ENCODE measurements around the gene DCUN1D2. TPM values are rescaled to one million over a fixed set of nuclear protein-coding genes. Genes with fewer than 3 reads are reported as not detected.

Gene DCUN1D2
- polyA plus RNA-seq (2011; rRNA removed), result 11.0 and 11.5 TPM in 2 replicates
- polyA minus RNA-seq (2011; rRNA and poly(A)+ RNA removed), result 9.1 and 9.9 TPM in 2 replicates

DNA sequence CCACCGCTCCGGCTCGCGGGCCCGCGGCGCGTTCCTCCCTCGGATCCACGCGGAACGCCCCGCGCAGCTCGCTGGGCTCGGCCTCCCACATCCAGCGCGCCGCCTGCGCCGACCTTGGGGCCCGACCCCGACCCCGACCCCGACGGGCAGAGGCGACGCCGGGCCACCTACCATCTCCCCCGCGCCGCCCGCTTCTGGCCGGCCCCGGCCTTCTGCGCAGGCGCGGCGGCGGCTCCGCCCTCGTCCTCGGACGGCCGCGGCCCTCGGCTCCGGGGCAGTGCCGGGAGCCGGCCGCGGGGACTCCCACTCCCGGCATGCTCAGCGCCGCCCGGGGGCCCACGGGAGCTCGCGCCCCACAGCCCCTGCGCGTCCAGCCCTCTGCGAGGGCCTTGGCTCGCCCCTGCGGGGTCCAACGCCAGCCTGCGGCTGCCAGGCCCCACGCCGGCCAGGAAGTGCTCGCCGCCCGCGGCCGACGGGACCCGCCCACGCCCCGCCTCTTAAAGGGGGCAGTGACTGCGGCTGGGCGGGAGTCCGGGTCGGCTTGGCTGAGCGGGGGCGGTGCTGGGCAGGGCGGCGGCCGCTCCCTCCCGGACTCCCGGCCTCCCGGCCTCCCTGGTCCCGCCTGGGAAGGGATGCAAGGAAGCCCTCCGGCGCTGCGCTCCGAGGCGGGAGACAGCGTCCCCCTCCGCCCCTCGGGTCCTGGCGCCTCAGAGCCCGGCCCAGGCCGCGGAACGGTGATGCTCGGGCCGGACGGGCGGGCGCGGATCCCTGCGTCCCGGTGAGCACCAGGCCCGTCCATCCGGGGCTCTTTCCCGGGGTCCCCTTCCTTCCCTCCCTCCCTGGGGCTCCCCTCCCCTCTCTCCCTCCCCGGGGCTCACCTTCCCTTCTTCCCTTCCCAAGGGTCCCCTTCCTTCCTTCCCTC lies at the start of gene DCUN1D2:
TSS of gene DCUN1D2 (minus strand) at position 216 of the 922 bp plus-strand sequence. CDS start at position 174, 42 bp downstream.
- H3K4me3 ChIP-seq (ENCODE audit: low read depth, low read length), result peak within 1 kb of the TSS; percentile 78
- ChIA-PET CTCF (interaction anchor here (1.6 kb wide), 1 partner anchor 33 kb away, joined by 7 read pairs; no protein-coding TSS in a partner anchor), POLR2A (interaction anchor here (0.6 to 2.2 kb wide), 2 partner anchors 17 to 24 kb away, joined by 4 to 5 read pairs; no protein-coding TSS in a partner anchor)
- no peaks in the 10 kb centered on the region for H3K27me3 ChIP-seq (ENCODE audit: control insufficient read depth, insufficient read depth, low read length)
- DNase-seq (ENCODE audit: low read depth, low spot score), result peak; percentile 87
- H3K9me3 ChIP-seq (ENCODE audit: control insufficient read depth, insufficient read depth, low read length), result no peaks in the 10 kb centered on the region; the same call in 1 of the 2 replicates
- TF ChIP-seq, protein P1, sequence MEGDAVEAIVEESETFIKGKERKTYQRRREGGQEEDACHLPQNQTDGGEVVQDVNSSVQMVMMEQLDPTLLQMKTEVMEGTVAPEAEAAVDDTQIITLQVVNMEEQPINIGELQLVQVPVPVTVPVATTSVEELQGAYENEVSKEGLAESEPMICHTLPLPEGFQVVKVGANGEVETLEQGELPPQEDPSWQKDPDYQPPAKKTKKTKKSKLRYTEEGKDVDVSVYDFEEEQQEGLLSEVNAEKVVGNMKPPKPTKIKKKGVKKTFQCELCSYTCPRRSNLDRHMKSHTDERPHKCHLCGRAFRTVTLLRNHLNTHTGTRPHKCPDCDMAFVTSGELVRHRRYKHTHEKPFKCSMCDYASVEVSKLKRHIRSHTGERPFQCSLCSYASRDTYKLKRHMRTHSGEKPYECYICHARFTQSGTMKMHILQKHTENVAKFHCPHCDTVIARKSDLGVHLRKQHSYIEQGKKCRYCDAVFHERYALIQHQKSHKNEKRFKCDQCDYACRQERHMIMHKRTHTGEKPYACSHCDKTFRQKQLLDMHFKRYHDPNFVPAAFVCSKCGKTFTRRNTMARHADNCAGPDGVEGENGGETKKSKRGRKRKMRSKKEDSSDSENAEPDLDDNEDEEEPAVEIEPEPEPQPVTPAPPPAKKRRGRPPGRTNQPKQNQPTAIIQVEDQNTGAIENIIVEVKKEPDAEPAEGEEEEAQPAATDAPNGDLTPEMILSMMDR (IDR thresholded peaks at IDR 0.05; ENCODE audit: low read depth, low read length), result no peak
- H3K27ac ChIP-seq (ENCODE audit: low read depth, low read length), result peak within 1 kb of the TSS; percentile 65

- ChIA-PET POLR2A (no interaction called here), CTCF (no interaction called here)
- no peak overlapping the region for H3K4me3 ChIP-seq (ENCODE audit: low read depth, low read length)
- peaks cover 17% of the 10 kb centered on the region for H3K9me3 ChIP-seq (ENCODE audit: control insufficient read depth, insufficient read depth, low read length)
- DNase-seq (ENCODE audit: low read depth, low spot score), result no peak
- no peaks in the 10 kb centered on the region for H3K27me3 ChIP-seq (ENCODE audit: control insufficient read depth, insufficient read depth, low read length)
- H3K27ac ChIP-seq (ENCODE audit: low read depth, low read length), result no peak overlapping the region
- TF ChIP-seq, protein P1 (IDR thresholded peaks at IDR 0.05; ENCODE audit: low read depth, low read length), result no peak
Measured at GRCh38 chr13:113539822-113540221, 49.3 kb upstream of the DCUN1D2 start.

DNA sequence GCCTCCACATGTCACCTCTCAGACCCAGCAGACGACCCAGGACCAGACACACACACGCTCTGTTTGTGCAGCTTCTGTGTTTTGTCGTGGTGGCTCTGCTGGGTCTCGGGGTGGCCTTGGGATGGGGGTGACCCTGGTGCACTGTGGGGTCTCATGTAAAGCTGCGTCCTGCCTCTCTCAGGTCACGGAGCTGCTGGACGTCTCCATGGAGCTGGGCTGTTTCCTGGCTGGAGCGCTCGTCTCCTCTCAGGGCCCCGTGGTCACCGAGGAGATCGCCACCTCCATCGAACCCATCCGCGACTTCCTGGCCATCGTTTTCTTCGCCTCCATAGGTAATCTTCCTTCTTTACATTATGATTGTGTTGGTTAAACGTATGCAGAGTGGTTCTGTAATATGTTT lies 48.7 kb upstream of the DCUN1D2 start:
- Histone ChIP-seq H3K27ac (ENCODE audit: low read depth, low read length) (no peak overlapping the region), H3K27me3 (ENCODE audit: control insufficient read depth, insufficient read depth, low read length) (no peaks in the 10 kb centered on the region), H3K4me3 (ENCODE audit: low read depth, low read length) (no peak overlapping the region), H3K9me3 (ENCODE audit: control insufficient read depth, insufficient read depth, low read length) (peaks cover 16% of the 10 kb centered on the region)
- CTCF ChIA-PET, result no interaction called here
- TF ChIP-seq, protein P1 (IDR thresholded peaks at IDR 0.05; ENCODE audit: low read depth, low read length), result no peak
- POLR2A ChIA-PET, result no interaction called here
- no peak for DNase-seq (ENCODE audit: low read depth, low spot score)

- H3K27ac ChIP-seq (ENCODE audit: low read depth, low read length), result no peak overlapping the region
- peaks cover 13% of the 10 kb centered on the region for H3K9me3 ChIP-seq (ENCODE audit: control insufficient read depth, insufficient read depth, low read length)
- ChIA-PET POLR2A (no interaction called here), CTCF (no interaction called here)
- no peaks in the 10 kb centered on the region for H3K27me3 ChIP-seq (ENCODE audit: control insufficient read depth, insufficient read depth, low read length)
- no peak overlapping the region for H3K4me3 ChIP-seq (ENCODE audit: low read depth, low read length)
- TF ChIP-seq, protein P1 (IDR thresholded peaks at IDR 0.05; ENCODE audit: low read depth, low read length), result no peak
- no peak for DNase-seq (ENCODE audit: low read depth, low spot score)
Measured at GRCh38 chr13:113538689-113539058, 48.2 kb upstream of the DCUN1D2 start.
